A549 treated with CORT108297 at 1 μM for 4 hours (cell line): ENCODE measurements around the gene MAD2L2. TPM values are rescaled to one million over a fixed set of nuclear protein-coding genes. Genes with fewer than 3 reads are reported as not detected.

ENCODE experiments used
- total RNA-seq: library from RNA; stranded (reverse); fragments of 200-300 nt; extraction: Qiagen RNA extraction; gene quantifications from 5 replicates; pipeline ENCODE4 v1.2.3, GENCODE V29; 2022

MAD2L2 gene
- 43.6 to 58.9 TPM (median 54.1 TPM) in 5 replicates for total RNA-seq

GRCh38 chr1:11681071-11681771 is at the start of gene MAD2L2:
Gene MAD2L2 (minus strand): TSS chr1:11681148. CDS start chr1:11680601, 547 bp downstream.

GRCh38 chr1:11691302-11691914 is 10.5 kb upstream of the MAD2L2 start, which contains the start of gene DRAXIN:
Gene DRAXIN (plus strand): TSS chr1:11691710. CDS start chr1:11706259, 14,549 bp downstream.

GRCh38 chr1:11654137-11654938 is 26.6 kb downstream of the MAD2L2 start, which contains the start of the genes FBXO2 and FBXO44:
Gene FBXO2 (minus strand): TSS chr1:11654429. CDS start chr1:11654340, 89 bp downstream.
Gene FBXO44 (plus strand): TSS chr1:11654877. CDS start chr1:11655836, 959 bp downstream.

Other genes with a start within 250 kb of the MAD2L2 start
- 0.18 to 0.41 TPM (median 0.29 TPM) in 5 replicates for gene DISP3, start 202.0 kb downstream of the MAD2L2 start, total RNA-seq
- gene FBXO2, start 26.7 kb downstream of the MAD2L2 start, total RNA-seq, result 6.4 to 11.2 TPM (median 9.0 TPM) in 5 replicates
- 14.0 to 21.5 TPM (median 18.2 TPM) in 5 replicates for gene FBXO44, start 26.3 kb downstream of the MAD2L2 start, total RNA-seq
- 6.7 to 9.6 TPM (median 8.6 TPM) in 5 replicates for gene FBXO6, start 16.9 kb downstream of the MAD2L2 start, total RNA-seq
- gene DRAXIN, start 10.6 kb upstream of the MAD2L2 start, total RNA-seq, result 0.07 to 0.17 TPM (median 0.08 TPM) in 5 replicates
- 73.2 to 113 TPM (median 102 TPM) in 5 replicates for gene AGTRAP, start 55.0 kb upstream of the MAD2L2 start, total RNA-seq
- gene C1orf167, start 81.0 kb upstream of the MAD2L2 start, total RNA-seq, result 0.09 TPM in 1 of 5 replicates, not detected in the others
- gene MTHFR, start 124.8 kb upstream of the MAD2L2 start, total RNA-seq, result 3.8 to 5.2 TPM (median 4.3 TPM) in 5 replicates
- 4.6 to 7.8 TPM (median 6.3 TPM) in 5 replicates for gene CLCN6, start 125.0 kb upstream of the MAD2L2 start, total RNA-seq
- gene NPPA, start 166.6 kb upstream of the MAD2L2 start, total RNA-seq, result not detected in 5 replicates
- gene NPPB, start 177.8 kb upstream of the MAD2L2 start, total RNA-seq, result 0.47 TPM in 1 of 5 replicates, not detected in the others
- gene KIAA2013, start 245.3 kb upstream of the MAD2L2 start, total RNA-seq, result 28.8 to 49.5 TPM (median 47.7 TPM) in 5 replicates